Duodenal mucosa (tissue), 2 donors: ENCODE results near the gene AHI1.

Experiments
- H3K27ac ChIP-seq: one replicate; pipeline ENCODE4 v1.7.0; 2013; ENCODE audit warnings: low read depth, low read length
- H3K27me3 ChIP-seq, 2 donors: one replicate each; pipeline ENCODE4 v1.7.0; 2013; ENCODE audit warnings: low read length in 2 of 2, control low read depth in 1 of 2; ENCODE audit not compliant: insufficient read depth in 2 of 2, control insufficient read depth in 1 of 2
- H3K36me3 ChIP-seq, 2 donors: one replicate each; pipeline ENCODE4 v1.7.0; 2013; ENCODE audit warnings: low read length in 2 of 2, control low read depth in 1 of 2; ENCODE audit not compliant: insufficient read depth in 2 of 2, control insufficient read depth in 1 of 2
- H3K4me1 ChIP-seq, 2 donors: one replicate each; pipeline ENCODE4 v1.7.0; 2013; ENCODE audit warnings: low read length in 2 of 2, control low read depth in 1 of 2; ENCODE audit not compliant: insufficient read depth in 2 of 2, control insufficient read depth in 1 of 2
- H3K4me3 ChIP-seq, 2 donors: one replicate each; pipeline ENCODE4 v1.7.0; 2013; ENCODE audit warnings: low read length in 2 of 2, low read depth in 1 of 2
- H3K9ac ChIP-seq, 2 donors: one replicate each; pipeline ENCODE4 v1.7.0; 2013; ENCODE audit warnings: low read length in 2 of 2, low read depth in 1 of 2
- H3K9me3 ChIP-seq, 2 donors: one replicate each; pipeline ENCODE4 v1.7.0; 2013; ENCODE audit warnings: low read length in 2 of 2, control low read depth in 1 of 2; ENCODE audit not compliant: control insufficient read depth in 1 of 2

The AHI1 gene

DNA sequence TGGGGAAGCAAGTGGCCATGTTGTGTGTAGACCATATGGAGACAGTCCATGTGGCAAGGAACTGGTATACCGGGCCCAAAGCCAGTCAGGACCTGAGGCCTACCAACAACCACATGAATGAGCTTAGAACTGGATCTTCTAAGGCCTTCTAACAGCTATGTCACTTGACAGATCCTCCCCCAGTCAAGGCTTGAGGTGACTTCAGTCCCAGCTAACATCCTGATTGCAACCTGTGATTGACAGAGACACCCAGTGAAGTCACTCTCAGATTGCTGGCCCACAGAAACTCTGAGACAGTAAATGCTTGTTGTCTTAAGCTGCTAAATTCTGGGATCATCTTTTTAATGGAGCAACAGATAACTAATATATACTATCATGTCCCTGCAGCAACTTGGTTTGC, 32.9 kb downstream of the AHI1 start:
- Histone ChIP-seq H3K9me3 (no peaks in the 10 kb centered on the region), H3K4me1 (no peaks in the 10 kb centered on the region), H3K36me3 (peaks cover 8 to 19% of the 10 kb centered on the region in 2 donors), H3K27me3 (no peaks in the 10 kb centered on the region), H3K9ac (no peak overlapping the region), H3K4me3 (no peak overlapping the region), H3K27ac (no peak overlapping the region)

DNA sequence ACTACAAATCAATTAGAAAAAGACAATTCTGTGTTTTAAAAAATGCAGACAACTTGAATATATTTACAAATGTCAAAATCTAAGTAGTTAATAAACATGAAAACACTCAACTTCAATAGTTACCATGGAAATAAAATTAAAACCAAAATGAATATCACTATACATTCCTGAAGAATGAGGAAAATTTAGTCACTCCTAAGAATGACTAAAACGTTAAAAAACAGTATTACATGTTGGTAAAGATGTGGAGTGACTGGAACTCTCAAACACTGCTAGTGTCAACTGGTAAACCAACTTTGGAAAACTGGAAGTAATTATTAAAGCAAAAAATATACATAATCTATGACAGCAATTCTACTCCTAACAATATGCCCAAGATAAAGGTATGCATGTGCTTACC, 36.3 kb downstream of the AHI1 start:
- no peak overlapping the region for H3K4me3 ChIP-seq
- H3K27ac ChIP-seq, result no peak overlapping the region
- no peaks in the 10 kb centered on the region for H3K4me1 ChIP-seq
- no peak overlapping the region for H3K9ac ChIP-seq
- H3K36me3 ChIP-seq, result peaks cover 8 to 17% of the 10 kb centered on the region in 2 donors
- no peaks in the 10 kb centered on the region for H3K9me3 ChIP-seq
- H3K27me3 ChIP-seq, result no peaks in the 10 kb centered on the region

DNA sequence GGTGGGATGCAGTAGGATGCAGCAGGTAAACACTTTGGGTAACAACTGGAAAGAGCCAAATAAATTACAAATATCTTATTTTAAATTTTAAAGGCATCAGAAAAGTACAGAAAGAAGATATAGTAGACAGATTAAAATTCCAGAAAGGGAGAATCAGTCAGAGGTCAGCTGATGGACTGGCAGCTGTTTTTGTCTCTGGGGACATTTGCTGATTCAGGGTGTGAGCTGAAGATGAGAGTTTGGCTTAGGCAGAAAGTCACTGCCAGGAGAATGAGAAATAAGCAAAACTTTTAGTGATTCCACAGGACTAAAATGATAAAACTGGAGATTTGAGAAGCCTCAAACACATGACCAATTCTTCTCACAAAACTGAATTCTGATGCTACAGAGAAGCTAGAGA, 39.5 kb downstream of the AHI1 start:
- Histone ChIP-seq H3K9me3 (no peaks in the 10 kb centered on the region), H3K4me1 (no peaks in the 10 kb centered on the region), H3K4me3 (no peak overlapping the region), H3K36me3 (peaks cover 0 to 3% of the 10 kb centered on the region in 2 donors), H3K27ac (no peak overlapping the region), H3K27me3 (no peaks in the 10 kb centered on the region), H3K9ac (no peak overlapping the region)

DNA sequence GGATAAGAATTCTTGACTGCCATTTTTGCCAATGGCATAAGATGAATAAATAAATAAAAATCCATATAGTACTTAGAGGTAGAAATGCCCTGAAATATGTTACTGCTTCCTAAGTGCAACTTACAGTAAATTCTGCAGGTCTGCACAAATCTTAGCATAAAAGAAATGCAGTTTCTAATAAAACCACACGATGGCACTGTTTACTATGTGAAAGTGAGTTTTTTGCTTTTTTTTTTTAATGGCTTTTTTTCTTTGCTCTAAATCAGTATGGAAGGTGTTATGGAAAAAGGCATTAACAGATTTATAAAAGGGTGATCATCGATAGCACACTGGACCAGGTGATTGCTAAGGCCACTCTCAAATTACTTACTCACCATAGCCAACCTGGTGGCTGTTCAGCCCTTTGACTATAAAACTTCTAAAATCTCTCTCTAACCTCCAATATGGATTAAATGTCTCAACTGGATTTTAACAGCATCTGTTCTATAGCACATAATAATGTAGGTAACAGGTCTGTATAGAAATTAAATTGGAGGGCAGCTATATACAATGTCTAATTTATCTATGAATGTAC, 45.8 kb downstream of the AHI1 start:
- Histone ChIP-seq H3K27ac (no peak overlapping the region), H3K9ac (no peak overlapping the region), H3K4me3 (no peak overlapping the region), H3K27me3 (no peaks in the 10 kb centered on the region), H3K9me3 (no peaks in the 10 kb centered on the region), H3K4me1 (no peaks in the 10 kb centered on the region), H3K36me3 (peaks cover 0 to 2% of the 10 kb centered on the region in 2 donors)

DNA sequence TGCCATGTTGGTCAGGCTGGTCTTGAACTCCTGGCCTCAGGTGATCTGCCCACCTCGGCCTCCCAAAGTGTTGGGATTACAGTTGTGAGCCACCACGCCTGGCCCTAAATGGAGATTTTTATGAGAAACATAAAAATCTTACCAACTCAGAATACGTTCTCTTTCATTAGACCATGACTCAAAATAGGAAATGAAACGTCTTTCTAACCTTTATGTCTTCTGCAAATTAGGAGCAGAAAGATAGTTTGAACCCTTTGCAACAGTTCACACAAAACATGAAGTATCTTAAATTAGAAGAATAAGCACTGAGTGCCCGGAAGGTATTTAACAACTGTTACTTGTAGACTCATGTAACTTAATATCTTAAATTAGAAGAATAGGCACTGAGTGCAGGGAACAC, 48.3 kb downstream of the AHI1 start:
- Histone ChIP-seq H3K36me3 (peaks cover 2 to 5% of the 10 kb centered on the region in 2 donors), H3K27me3 (no peaks in the 10 kb centered on the region), H3K4me3 (no peak overlapping the region), H3K27ac (no peak overlapping the region), H3K4me1 (no peaks in the 10 kb centered on the region), H3K9me3 (no peaks in the 10 kb centered on the region), H3K9ac (no peak overlapping the region)

DNA sequence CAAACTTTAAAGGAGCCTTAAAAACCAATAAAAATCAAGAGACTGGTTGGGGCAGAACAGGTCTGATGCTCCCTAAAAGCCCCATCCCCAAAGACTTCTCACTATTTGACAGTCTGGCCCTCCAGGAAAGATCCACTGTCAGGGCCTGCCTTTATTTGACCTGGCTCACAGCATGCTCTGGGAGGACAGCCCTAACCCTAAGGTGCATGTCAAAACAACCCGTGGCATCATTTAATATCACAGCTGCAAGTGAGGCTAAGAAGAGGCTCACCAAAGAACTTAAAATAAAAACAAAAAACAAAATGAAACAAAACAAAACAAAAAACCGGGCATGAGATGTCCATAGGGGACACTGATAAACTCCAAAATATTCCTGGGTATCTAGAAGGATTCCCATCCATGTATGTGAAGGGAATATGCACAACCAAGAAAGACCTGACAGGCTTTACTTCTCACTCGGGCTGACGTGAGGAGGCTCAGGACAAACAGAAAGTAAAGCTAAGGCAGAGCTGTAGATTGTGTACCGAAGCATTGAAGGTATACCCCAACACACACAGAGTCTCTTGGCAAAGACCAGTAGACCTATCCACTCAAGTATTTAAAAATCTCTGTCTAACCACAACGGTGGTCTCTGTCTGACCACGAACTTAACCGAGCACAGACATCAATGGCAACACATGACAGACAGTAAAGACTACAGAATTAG, 57.3 kb downstream of the AHI1 start:
- Histone ChIP-seq H3K27me3 (no peaks in the 10 kb centered on the region), H3K9me3 (no peaks in the 10 kb centered on the region), H3K9ac (no peak overlapping the region), H3K4me1 (no peaks in the 10 kb centered on the region), H3K36me3 (peaks cover 0 to 13% of the 10 kb centered on the region in 2 donors), H3K27ac (no peak overlapping the region), H3K4me3 (no peak overlapping the region)

DNA sequence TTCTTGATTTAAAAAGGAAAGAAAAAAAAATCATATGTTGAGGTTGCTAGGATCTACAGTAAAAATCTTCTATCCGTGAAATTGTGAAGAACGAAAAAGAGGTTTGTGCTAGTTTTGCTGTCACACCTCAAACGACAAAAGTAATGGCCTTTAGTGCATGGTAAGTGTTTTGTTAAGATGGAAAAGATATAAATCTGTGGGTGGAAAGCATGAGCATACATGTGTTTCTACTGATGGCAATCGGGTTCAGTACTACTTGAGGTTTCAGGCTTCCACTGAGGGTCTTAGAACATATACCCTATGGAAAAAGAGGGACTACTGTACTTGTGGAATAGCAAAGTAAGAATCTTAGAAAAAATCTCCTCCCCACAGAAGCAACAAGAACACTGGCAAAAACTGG, 58.0 kb downstream of the AHI1 start:
- no peaks in the 10 kb centered on the region for H3K4me1 ChIP-seq
- H3K27ac ChIP-seq, result no peak overlapping the region
- H3K27me3 ChIP-seq, result no peaks in the 10 kb centered on the region
- no peak overlapping the region for H3K4me3 ChIP-seq
- no peaks in the 10 kb centered on the region for H3K9me3 ChIP-seq
- peaks cover 0 to 19% of the 10 kb centered on the region in 2 donors for H3K36me3 ChIP-seq
- no peak overlapping the region for H3K9ac ChIP-seq

DNA sequence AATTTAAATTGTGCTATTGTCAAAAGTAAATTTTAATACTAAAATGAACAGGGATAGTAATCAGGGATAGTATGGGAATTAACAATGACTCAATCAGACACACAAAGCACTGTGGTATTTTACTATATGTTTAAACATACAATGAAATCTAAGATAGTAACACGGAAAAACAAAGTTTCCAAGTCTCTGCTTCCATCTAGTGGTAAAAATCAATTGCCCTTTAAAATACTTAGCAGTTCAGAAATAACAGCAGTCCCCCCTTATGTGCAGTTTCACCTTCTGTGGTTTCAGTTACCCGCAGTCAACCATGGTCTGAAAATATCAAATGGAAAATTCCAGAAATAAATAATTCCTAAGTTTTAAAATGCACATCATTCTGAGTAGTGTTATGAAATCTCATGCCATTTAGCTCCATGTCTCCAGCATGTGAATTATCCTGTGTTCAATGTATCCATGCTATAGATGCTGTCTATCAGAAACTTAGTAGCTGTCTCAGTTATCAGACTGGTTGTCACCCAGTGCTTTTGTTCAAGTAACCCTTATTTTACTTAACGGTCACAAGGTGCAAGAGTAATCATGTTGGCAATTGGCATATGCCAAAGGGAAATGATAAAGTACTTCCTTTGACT, 58.5 kb downstream of the AHI1 start:
- Histone ChIP-seq H3K4me1 (no peaks in the 10 kb centered on the region), H3K9ac (no peak overlapping the region), H3K27ac (no peak overlapping the region), H3K36me3 (peaks cover 0 to 19% of the 10 kb centered on the region in 2 donors), H3K27me3 (no peaks in the 10 kb centered on the region), H3K9me3 (no peaks in the 10 kb centered on the region), H3K4me3 (no peak overlapping the region)

DNA sequence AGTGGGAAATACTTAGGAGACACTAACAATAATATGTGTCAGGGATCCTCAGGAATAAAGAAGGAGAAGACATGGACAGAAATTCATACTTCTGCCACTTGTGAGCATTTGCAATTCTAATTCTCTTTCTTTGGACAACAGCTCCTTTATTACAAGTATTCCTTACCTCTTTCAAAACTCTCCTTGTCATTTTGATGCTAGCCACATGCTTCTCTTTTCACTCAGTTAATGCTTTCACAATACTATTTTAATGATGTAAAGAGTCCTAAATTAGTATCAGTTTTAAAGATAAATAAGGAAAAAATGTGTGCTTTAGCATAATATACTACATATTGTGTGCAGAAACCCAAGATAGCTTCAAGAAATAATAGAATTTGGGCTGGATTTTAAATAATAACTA, 62.5 kb downstream of the AHI1 start:
- no peaks in the 10 kb centered on the region for H3K4me1 ChIP-seq
- H3K4me3 ChIP-seq, result no peak overlapping the region
- no peak overlapping the region for H3K27ac ChIP-seq
- peaks cover 0 to 10% of the 10 kb centered on the region in 2 donors for H3K36me3 ChIP-seq
- H3K9me3 ChIP-seq, result no peaks in the 10 kb centered on the region
- no peak overlapping the region for H3K9ac ChIP-seq
- no peaks in the 10 kb centered on the region for H3K27me3 ChIP-seq

DNA sequence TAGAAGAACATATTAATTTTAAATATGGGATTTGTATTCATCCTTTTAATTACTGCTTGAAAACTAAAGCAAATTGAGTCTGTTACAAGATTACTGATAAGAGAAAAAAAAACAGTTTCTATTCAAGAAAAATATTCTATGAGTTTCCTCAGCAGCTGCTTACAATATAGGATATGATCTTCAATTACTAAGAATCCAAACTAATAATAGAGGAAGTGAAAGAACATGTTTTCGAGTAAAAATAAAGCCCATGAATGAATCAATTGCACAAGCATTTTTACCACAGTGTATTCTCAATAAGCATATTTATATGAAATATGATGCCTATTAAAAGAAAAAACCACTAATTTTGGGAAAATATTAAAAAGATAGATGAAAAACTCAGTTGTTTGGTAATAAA, 63.4 kb downstream of the AHI1 start:
- Histone ChIP-seq H3K36me3 (peaks cover 0 to 10% of the 10 kb centered on the region in 2 donors), H3K4me1 (no peaks in the 10 kb centered on the region), H3K9me3 (no peaks in the 10 kb centered on the region), H3K9ac (no peak overlapping the region), H3K27me3 (no peaks in the 10 kb centered on the region), H3K4me3 (no peak overlapping the region), H3K27ac (no peak overlapping the region)
